GM11168 (cell line): ENCODE measurements around the gene ADCY4.
"Not testable (repeated sequence)": the region's sequence is repeated elsewhere in the genome, so short reads cannot be mapped to it uniquely, and the experiment has no call there.

Experiments used
- in situ Hi-C: fragments of 300-500 bp; cut with MboI; formaldehyde crosslinking; loops from one replicate; pipeline ENCODE4 v1.12.0; 2022; ENCODE audit warnings: low sequenced_read_pairs; ENCODE audit not compliant: unreplicated experiment

ADCY4 gene

DNA sequence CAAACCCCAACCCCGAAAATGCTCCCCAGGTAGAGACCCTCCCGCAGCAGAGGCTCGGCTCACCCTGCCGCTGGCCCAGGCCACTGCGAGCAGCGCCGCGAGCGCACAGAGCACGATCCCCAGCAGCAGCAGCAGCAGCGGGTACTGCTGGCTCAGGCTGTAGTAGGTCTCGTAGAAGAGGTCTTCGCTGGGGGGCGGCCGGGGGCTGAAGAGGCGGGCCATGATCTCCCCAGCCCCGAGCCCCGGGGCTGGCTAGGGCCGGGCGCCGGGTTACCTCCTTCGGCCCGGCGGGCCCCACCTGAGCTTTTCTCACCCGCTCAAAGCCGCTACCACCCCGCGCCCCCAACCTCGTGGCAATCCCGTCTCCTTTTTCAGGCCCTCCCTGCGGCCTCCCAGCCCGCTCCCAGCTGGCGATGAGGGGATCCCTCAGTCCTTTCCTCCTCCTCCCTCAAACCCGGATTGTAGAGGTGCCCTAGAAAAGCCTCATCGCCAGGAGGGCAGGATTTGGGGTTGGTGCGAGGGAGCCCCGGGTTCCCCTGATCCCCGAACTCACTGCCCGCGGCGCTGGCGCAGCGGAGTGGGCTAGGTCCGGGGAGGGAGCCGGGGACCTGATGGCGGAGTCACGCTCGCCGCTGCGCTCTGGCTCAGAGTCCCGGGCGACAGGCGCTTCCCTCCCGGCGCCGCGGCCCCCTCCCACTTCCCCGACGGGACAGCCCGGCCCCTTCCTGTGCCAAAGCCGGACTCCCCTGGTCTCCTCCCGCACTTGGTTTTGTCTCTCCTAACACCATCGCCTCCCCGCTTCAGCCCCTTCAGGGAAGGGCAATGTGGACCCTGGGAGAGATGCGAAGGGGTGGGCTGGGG, at the start of gene ADCY4:
Gene ADCY4, minus strand, starts transcription at position 641 of the 861 bp plus-strand sequence. Its CDS starts 419 bp downstream, at position 222.
- in situ Hi-C loops, result loop anchor here (5.0 kb wide), 1 partner anchor 103 kb away; no protein-coding TSS in a partner anchor

DNA sequence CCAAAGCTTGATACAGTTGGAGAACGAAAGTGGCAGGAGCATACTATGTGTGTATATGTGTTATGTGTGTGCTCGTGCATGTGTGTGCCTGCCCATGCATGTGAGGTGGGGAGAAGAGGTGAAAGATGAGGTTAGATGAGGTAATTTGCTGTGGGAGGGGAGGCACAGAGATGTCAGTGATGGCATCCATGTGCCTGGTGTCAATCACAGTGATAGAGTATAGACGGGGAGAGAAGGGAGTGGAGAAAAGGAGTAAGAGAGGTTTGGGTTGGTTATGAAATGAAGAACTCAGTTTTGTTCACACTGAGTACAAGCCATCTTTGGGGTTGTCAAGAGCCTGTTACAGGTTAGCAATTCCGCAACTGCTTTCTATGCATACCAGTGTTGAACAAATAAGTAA, 49.3 kb upstream of the ADCY4 start:
- in situ Hi-C loops, result no loop called here

DNA sequence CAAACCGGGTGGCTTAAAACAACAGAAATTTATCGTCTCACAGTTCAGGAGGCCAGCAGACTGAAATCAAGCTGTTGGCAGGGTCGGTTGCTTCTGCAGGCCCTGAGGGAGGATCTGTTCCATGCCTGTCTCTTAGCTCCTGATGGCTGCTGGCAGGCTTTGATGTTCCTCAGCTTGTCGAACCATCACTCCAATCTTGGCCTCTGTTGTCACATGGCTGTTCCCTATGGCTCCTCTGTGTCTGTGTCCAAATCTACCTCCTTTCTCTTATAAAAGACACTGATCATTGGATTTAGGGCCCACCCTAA, 47.1 kb upstream of the ADCY4 start:
- in situ Hi-C loops, result no loop called here

DNA sequence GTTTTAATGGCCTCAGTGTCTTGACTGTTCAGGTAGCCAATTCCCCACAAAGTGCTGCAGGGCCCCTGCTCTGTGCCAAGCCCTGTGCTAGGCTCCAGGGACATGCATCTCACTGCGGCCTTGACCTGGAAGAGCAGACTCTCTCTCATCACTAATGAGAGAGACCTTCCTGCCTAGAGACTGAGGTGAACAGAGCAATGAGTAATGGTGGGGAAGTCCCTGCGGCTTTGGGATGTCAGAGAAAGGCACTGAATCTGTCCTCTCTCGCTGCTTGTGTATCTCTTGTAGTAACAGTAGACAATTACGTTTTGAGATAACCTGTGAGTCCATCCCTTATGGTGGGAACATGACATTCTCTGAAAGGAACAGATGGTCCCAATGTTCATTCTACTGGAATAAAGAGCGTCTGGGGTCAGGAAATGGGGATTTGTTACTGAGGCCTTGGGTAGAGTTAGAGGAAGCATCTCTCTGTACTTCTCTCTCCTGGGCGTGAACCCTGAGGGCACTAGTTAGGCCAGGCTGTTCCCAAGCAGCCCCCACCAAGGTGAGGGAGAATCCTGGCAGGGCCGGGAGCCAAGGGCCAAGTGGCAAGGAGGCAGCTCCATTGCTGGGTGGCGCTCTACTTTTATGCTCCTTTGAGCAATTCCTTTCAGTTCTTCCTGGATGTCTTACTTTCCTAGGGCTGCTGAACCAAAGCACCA, 46.6 kb upstream of the ADCY4 start:
- in situ Hi-C loops, result no loop called here

DNA sequence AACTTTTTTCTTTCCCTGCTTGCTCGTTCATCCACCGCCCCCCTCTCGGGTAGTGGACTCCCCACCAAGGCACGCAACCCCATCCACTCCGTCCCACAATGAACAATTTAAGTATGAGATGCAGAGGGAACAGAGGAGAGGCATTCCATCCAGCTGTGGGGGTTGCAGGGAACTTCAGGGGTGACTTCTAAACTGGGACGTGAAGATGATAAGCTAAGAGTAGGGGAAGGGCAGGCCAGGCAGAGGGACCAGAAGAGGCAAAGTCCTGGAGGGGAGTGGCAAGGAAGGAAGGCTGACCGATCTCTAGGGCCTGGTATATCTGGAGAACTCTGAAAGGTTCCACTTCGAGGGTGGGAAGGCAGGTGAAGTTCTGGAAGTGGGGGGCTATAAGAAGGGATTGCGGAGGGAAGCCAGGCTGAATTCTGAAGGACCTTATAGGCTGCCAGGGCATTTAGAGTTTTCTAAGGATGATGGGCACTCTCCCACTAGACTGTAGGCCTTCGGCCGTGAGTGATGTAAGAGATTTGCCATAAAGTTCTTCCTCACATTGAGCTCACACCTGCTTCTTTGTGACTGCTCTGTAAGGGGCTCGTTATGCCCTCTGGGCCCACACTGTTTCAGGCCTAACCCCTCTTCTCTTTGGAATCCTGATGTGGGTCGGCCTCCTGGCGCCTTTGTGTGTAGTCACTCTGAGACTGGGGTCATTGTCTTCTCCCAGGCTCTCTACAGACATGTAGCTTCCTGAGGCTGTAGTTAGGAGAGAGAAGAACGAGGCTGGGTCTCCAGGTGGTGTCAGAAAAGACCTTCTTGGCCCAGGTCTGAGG, 45.2 kb upstream of the ADCY4 start:
- in situ Hi-C loops, result no loop called here

DNA sequence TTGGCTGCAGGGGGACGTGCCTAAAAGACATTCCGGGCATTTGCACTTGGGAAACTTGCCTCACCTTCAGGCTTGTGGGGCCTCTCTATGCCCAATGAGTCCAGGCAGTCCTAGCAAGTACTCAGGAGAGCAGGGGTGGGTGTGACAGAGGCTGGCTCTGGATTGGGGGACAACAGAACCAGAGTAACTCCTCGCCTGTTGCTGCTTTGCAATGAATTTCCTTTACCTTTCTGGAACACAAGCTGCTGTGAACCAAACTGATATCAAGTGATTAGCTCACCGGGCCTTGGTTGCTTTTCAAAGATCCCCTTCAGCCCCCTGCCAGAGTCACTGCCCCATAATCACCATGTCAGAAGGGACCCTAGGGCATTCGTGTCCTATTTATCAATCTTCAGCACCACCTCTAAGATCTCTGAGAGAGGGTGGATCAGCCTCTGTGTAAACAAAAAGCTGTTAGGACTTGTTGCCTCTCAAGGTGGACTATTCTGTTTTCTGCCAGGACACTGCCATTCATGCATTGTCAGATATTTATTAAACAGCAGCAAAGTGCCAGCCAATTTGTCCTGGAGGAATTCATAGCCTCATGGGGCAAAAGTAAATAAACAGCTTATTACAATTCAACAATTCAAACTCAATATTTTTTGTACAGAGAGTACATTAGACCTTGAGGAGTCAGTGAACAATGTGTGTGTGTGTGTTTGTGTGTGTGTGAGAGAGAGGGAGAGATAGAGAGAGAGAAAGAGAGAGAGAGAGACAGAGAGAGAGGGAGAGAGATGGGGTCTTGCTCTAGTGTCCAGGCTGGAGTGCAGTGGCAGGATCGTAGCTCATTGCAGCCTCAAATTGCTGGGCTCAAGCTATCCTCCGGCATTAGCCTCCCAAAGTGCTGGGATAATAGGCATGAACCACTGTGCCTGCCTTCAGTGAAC, 44.4 kb upstream of the ADCY4 start:
- in situ Hi-C loops, result no loop called here

DNA sequence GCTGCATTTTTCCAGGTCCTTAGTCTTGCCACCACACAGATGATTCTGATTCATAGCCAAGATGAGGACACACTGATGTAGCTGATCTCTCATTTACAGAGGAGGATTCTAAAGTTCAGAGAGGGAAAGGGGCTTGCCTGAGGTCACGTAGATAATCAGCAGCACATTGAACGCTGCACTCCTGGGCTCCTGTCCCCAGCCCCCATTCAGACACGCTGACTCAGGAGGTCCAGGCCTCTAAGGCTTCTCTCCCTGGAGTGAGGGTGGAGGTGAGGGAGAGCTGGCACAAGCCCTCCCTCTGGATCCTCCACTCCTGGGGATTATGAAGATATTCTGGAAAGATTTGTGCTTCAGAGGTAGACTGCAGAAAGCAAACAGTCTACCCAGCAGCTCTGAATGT, 43.5 kb upstream of the ADCY4 start:
- in situ Hi-C loops, result no loop called here

DNA sequence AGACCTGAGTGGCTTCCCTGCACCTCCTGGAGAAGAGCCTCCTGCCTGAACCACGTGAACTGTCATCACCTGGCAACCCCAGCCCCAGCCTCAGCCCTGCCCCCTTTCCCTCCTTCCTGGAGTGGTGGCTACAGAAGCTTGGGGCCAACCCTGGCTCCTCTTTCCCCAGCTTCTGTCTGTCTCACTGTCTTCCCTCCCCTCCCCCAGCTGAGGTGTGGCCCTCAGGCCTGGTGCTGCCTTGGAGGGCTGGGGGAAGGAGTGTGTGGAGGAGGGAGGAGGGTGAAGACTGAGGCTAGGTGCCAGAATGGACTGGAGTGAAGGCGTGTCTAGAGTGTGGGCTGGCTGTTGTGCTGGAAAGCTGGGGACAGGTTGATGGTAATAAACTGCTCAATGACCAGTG, 42.8 kb upstream of the ADCY4 start:
- in situ Hi-C loops, result no loop called here

DNA sequence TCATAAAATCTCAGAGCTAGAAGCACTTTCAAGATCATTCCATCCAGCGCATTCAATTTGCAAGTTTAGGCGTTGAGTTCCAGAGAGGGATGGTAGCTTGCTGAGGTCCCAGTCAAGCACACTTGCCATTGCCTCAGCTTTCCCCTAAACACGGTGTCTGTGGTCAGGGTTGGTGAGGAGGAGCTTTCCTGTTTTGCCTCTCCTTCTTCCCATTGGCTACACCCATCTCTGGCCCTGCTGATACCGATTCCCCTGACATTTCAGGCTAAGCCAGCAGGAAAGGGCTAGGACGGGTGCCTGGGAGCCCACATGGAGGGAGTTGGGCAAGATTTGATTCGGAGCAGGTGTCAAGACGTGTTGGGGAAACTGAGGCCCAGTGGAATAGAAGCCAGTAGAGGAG, 42.3 kb upstream of the ADCY4 start:
- in situ Hi-C loops, result no loop called here

DNA sequence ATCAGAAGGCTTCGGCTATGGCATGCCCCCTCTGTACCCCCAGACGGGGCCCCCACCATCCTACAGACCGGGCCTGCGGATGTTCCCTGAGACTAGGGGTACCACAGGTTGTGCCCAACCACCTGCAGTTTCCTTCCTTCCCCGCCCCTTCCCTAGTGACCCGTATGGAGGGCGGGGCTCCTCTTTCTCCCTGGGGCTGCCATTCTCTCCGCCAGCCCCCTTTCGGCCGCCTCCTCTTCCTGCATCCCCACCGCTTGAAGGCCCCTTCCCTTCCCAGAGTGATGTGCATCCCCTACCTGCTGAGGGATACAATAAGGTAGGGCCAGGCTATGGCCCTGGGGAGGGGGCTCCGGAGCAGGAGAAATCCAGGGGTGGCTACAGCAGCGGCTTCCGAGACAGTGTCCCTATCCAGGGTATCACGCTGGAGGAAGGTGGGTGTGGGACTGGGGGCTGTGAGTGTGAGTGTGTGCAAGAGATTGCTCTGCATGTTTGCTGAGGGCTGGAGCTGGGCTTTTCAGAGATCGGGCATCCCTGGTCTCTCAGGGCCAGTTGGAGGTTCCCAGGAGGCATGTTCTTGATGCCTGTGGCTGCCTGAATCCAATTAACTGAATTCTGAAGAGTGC, 41.7 kb upstream of the ADCY4 start:
- in situ Hi-C loops, result no loop called here

DNA sequence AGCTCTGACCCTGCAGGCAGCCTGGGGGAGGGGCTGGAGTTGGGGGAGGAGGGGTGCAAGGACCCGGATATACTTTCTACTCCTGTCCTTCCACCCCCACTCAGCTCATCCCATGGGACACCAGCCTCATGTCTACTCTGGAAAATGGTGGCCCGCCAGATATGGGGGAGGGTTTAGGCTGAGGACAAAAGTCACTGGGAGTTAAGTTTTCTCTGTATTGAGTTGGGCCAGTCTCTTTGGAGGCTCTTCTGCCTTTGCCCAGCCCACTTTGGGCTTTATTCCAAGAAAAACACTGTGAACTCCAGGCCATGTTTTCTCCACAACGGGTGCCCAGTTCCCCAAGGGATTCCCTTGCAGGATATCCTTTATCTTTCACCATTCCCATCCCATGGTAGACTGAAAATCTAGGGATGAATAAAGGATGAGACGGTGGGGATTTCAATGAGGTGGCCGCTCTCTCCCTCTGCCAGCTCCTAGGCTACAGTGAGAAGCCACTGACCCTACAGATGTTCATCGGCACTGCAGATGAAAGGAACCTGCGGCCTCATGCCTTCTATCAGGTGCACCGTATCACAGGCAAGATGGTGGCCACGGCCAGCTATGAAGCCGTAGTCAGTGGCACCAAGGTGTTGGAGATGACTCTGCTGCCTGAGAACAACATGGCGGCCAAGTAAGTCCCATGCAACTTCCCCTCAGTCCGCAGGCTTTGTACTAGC, 38.0 kb upstream of the ADCY4 start:
- in situ Hi-C loops, result no loop called here

DNA sequence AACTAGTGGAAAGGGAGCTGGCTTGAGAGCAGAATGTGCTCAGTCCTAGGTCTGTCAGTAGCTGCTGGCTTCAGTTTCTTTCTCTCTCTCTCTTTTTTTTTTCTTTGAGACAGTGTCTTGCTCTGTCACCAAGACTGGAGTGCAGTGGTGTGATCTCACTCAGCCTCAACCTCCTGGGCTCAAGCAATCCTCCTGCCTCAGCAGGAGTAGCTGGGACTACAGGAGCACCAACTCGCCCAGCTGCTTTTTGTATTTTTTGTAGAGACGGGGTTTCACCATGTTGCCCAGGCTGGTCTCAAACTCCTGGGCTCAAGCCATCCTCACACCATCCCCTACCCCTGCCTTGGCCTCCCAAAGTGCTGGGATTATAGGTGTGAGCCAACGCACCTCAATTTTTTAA, 36.7 kb upstream of the ADCY4 start:
- in situ Hi-C loops, result not testable (repeated sequence)

DNA sequence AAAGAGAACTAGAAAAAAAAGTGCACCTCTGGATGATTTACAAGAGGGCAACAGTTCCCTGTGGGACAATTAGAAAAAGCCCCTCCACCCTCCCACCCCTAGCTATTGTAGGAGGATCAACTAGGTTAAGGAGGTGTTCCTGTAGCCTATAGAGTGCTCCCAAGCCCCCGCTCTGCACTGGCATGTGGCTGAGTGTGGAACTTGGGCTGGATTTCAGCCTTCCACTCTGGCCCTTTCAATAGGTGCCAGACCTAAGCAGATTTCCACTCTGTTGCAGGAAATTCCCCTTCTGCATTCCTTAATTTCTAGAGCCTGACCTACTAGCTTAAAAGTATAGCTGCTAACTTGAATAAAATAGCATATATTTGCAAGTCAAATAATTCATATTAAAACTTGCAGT, 35.9 kb upstream of the ADCY4 start:
- in situ Hi-C loops, result no loop called here

DNA sequence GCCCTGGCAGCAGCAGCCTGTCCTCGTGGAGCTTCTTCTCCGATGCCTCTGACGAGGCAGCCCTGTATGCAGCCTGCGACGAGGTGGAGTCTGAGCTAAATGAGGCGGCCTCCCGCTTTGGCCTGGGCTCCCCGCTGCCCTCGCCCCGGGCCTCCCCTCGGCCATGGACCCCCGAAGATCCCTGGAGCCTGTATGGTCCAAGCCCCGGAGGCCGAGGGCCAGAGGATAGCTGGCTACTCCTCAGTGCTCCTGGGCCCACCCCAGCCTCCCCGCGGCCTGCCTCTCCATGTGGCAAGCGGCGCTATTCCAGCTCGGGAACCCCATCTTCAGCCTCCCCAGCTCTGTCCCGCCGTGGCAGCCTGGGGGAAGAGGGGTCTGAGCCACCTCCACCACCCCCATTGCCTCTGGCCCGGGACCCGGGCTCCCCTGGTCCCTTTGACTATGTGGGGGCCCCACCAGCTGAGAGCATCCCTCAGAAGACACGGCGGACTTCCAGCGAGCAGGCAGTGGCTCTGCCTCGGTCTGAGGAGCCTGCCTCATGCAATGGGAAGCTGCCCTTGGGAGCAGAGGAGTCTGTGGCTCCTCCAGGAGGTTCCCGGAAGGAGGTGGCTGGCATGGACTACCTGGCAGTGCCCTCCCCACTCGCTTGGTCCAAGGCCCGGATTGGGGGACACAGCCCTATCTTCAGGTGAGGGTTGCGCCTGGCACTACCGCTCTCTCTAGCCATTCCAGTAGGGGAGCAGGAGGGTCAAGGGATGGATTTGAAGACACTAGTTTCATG, 35.2 kb upstream of the ADCY4 start:
- in situ Hi-C loops, result loop anchor here (10.0 kb wide), 1 partner anchor 65 kb away; no protein-coding TSS in a partner anchor

DNA sequence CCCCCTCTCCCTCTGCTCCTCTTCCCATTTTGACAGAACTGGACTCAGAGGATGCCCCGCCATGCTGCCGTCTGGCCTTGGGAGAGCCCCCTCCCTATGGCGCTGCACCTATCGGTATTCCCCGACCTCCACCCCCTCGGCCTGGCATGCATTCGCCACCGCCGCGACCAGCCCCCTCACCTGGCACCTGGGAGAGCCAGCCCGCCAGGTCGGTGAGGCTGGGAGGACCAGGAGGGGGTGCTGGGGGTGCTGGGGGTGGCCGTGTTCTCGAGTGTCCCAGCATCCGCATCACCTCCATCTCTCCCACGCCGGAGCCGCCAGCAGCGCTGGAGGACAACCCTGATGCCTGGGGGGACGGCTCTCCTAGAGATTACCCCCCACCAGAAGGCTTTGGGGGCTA, 34.6 kb upstream of the ADCY4 start:
- in situ Hi-C loops, result loop anchor here (10.0 kb wide), 1 partner anchor 65 kb away; no protein-coding TSS in a partner anchor

DNA sequence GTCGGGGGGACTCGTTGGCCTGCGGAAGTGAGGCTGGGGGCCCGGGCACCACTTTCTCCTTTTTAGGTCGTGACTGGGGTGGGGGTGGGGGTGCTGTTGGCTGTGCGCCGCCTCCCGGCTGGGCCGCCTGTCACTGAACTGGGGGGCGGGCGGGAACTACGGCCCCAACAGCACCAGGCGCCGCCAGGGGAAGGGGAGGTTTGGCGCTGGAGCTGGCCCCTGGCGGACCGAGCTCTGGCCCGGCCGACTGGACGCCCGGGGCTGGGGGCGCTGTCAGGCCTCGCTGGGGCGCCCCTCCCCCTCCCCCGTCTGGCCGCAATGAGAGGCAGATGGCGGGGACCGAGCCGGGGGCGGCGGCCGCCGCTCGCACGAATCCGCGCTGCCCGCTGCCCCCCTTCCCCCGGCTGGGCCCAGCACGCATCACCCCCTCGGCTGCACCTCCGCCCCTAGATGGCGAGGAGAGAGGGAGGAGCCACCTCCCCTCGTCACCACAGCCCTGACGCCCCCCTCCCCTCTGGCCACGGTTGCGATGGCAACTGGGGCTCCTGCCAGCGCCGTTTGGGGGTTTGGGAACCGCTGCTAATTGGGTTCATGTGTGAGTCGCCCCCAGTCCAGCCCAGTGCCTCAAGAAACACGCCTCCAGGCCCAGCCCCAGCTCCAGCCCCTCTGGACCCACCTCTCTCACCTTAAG, 33.8 kb upstream of the ADCY4 start:
- in situ Hi-C loops, result loop anchor here (10.0 kb wide), 1 partner anchor 66 kb away; no protein-coding TSS in a partner anchor

DNA sequence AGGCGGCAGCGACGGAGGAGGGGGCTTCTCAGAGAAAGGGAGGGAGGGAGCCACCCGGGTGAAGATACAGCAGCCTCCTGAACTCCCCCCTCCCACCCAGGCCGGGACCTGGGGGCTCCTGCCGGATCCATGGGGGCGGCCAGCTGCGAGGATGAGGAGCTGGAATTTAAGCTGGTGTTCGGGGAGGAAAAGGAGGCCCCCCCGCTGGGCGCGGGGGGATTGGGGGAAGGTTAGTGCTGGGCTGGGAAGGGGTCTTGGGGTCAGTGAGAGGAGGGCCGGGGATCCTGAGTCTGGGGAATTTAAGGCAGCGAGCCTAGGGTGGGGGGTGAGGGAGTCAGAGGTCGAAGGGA, 33.3 kb upstream of the ADCY4 start:
- in situ Hi-C loops, result loop anchor here (10.0 kb wide), 1 partner anchor 67 kb away; no protein-coding TSS in a partner anchor
